ENCODE data around the gene ROPN1L. TPM values are rescaled to one million over a fixed set of nuclear protein-coding genes. Genes with fewer than 3 reads are reported as not detected.

Gene ROPN1L
- total RNA-seq, 1 donor from 2014 or later = 0.77 TPM

DNA sequence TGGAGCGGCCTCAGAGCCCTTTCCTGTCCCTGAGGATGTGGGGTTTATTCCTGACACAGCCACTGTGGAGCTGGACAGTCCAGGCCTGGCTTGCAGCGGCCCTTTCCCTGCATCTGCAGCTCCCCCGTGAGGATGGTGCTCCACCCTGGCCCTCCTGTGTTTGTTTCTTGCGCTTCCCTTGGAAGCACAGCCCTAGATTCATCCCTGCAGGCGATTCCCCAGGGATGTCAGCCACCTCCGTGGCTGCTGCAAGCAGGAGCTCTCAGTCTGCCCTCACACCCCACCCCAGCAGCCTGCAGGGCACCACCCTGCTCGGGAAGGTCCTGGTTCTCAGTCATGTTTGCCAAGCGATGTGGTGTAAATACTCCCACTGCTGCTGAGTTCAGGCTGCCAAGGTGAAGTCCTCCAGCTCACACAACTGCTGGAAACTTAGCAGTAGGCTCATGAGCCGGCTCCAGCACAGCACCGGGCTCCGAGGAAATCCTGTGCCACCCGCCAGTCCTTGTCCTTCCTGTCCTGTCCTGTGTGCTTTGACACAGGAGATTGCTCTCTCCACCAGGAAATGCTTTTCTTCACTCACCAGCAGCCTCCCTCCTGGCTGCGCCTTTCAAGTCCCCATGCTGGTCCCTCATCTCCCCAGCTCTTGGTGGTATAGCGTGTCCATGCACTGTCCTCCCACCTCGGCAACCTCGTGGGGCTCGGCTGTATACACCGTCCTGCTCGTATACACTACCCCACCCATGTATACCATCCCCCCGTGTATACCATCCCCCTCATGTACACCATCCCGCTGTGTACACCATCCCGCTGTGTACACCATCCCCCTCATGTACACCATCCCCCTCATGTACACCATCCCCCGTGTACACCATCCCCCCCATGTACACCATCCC is 16.2 kb downstream of the ROPN1L start:
- Mint-ChIP-seq H3K36me3 (ENCODE audit: low read depth, unreplicated experiment) (no peaks in the 10 kb centered on the region), H3K4me1 (ENCODE audit: low read depth, unreplicated experiment) (peaks cover 34% of the 10 kb centered on the region), H3K4me3 (ENCODE audit: unreplicated experiment) (no peak overlapping the region), H3K27me3 (ENCODE audit: low read depth, unreplicated experiment) (peaks cover 29% of the 10 kb centered on the region), H3K27ac (ENCODE audit: unreplicated experiment) (no peak overlapping the region), H3K9me3 (ENCODE audit: unreplicated experiment) (no peaks in the 10 kb centered on the region)
- no peak overlapping the region for H2AFZ ChIP-seq (ENCODE audit: low read depth, low read length)
- H3K36me3 ChIP-seq (ENCODE audit: insufficient read depth, low read length) = no peaks in the 10 kb centered on the region
- no peak overlapping the region for H3K4me3 ChIP-seq (ENCODE audit: insufficient read depth, low read depth, low read length)
- H3K4me1 ChIP-seq (ENCODE audit: insufficient read depth, low read length) = peaks cover 31% of the 10 kb centered on the region
- no peaks in the 10 kb centered on the region for H3K79me2 ChIP-seq (ENCODE audit: insufficient read depth, low read length)
- H3K4me2 ChIP-seq (ENCODE audit: low read length) = no peak overlapping the region
- H4K20me1 ChIP-seq (ENCODE audit: insufficient read depth, low read length) = no peaks in the 10 kb centered on the region
- DNase-seq (ENCODE audit: low read depth) = no peak
- H3K9me3 ChIP-seq (ENCODE audit: insufficient read depth, low read depth, low read length) = no peaks in the 10 kb centered on the region
- H3K27me3 ChIP-seq (ENCODE audit: insufficient read depth, low read length) = peaks cover 2% of the 10 kb centered on the region
- FAIRE-seq = no peak
- TF ChIP-seq CTCF (IDR thresholded peaks at IDR 0.05; ENCODE audit: insufficient read depth, low read depth, low read length) (no peak), EZH2 (IDR thresholded peaks at IDR 0.05; ENCODE audit: insufficient read depth, low read length) (no peak)
- H3K9ac ChIP-seq (ENCODE audit: low read length) = no peak overlapping the region
- no peak overlapping the region for H3K27ac ChIP-seq (ENCODE audit: low read depth, low read length)

- peaks cover 22% of the 10 kb centered on the region for H3K4me1 Mint-ChIP-seq (ENCODE audit: low read depth, unreplicated experiment)
- no peak for DNase-seq (ENCODE audit: low read depth)
These were observed 17.7 kb downstream of the ROPN1L start for GRCh38 chr5:10459080-10460055.

More at GRCh38 chr5:10459080-10460055, 17.7 kb downstream of the ROPN1L start:
- Mint-ChIP-seq H3K9me3 (ENCODE audit: unreplicated experiment) (no peaks in the 10 kb centered on the region), H3K27ac (ENCODE audit: unreplicated experiment) (no peak overlapping the region), H3K4me3 (ENCODE audit: unreplicated experiment) (no peak overlapping the region), H3K27me3 (ENCODE audit: low read depth, unreplicated experiment) (peaks cover 39% of the 10 kb centered on the region), H3K36me3 (ENCODE audit: low read depth, unreplicated experiment) (no peaks in the 10 kb centered on the region)
- H3K79me2 ChIP-seq (ENCODE audit: insufficient read depth, low read length) = no peaks in the 10 kb centered on the region
- peaks cover 19% of the 10 kb centered on the region for H3K4me1 ChIP-seq (ENCODE audit: insufficient read depth, low read length)
- no peak overlapping the region for H2AFZ ChIP-seq (ENCODE audit: low read depth, low read length)
- H4K20me1 ChIP-seq (ENCODE audit: insufficient read depth, low read length) = no peaks in the 10 kb centered on the region
- H3K36me3 ChIP-seq (ENCODE audit: insufficient read depth, low read length) = no peaks in the 10 kb centered on the region
- H3K4me2 ChIP-seq (ENCODE audit: low read length) = no peak overlapping the region
- H3K4me3 ChIP-seq (ENCODE audit: insufficient read depth, low read depth, low read length) = no peak overlapping the region
- no peak for FAIRE-seq
- TF ChIP-seq EZH2 (IDR thresholded peaks at IDR 0.05; ENCODE audit: insufficient read depth, low read length) (no peak), CTCF (IDR thresholded peaks at IDR 0.05; ENCODE audit: insufficient read depth, low read depth, low read length) (no peak)
- H3K27ac ChIP-seq (ENCODE audit: low read depth, low read length) = no peak overlapping the region
- no peaks in the 10 kb centered on the region for H3K9me3 ChIP-seq (ENCODE audit: insufficient read depth, low read depth, low read length)
- H3K27me3 ChIP-seq (ENCODE audit: insufficient read depth, low read length) = peaks cover 2% of the 10 kb centered on the region
- no peak overlapping the region for H3K9ac ChIP-seq (ENCODE audit: low read length)
